ENCODE measurements around the gene PKIB.
"Not testable (repeated sequence)": the region's sequence is repeated elsewhere in the genome, so short reads cannot be mapped to it uniquely, and the experiment has no call there.

PKIB gene

GRCh38 chr6:122621638-122622037 is 11.4 kb downstream of the PKIB start:
- no peak for DNase-seq

DNA sequence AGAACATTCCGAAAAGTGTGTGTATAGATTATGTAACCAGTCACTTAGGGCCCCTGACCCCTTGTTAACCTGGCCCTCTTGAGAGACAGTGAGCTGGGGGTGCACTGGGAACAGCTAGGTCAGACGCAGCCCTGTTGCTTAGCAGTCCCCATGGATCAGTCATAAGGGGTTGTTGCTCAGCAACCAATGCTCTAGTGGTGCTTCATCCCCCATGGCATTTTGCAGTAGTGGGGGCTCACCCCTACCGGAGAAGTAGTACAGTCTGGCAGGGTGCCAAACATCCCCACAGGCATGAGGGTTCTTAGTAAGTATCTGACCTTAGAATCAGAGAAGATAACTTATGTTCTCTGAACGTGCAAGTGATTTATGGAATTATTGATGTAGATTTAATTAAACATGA is 12.3 kb downstream of the PKIB start:
- no peak for DNase-seq

- DNase-seq = no peak
Observed at GRCh38 chr6:122623279-122623678, 13.1 kb downstream of the PKIB start.

GRCh38 chr6:122624853-122625252 is 14.6 kb downstream of the PKIB start:
- DNase-seq = no peak

GRCh38 chr6:122628714-122629113 is 18.5 kb downstream of the PKIB start:
- DNase-seq = no peak

DNA sequence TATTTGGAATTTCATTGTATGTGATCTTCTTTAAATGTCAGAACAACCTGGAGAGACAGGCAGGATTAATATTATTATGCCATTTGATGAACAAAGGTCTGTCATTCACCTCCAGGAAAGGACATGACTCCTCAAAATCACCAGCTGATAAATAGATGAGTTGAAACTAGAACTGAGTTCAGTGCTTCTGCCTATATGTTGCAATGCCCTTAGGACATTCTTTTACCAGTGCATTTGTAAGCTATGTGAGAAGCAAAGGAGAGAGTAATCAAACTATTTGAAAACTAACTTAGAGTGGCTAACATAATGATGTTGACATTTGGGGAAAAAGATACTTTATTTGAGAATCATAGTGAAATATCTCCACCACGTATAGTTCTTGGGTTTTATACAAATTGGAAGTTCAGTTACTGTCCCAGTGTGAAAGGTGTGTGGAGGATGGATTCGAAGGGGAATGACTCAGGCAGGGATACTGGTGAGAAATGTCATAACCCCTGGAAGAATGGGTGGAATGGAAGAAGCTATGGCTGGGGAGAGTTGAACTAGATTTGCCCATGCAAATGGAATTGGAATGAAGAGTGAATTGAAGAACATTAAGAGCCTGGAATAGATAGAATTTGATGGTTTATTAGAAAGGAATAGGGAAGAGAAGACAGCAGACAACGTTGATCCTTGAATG is 21.5 kb downstream of the PKIB start:
- no peak for DNase-seq

DNA sequence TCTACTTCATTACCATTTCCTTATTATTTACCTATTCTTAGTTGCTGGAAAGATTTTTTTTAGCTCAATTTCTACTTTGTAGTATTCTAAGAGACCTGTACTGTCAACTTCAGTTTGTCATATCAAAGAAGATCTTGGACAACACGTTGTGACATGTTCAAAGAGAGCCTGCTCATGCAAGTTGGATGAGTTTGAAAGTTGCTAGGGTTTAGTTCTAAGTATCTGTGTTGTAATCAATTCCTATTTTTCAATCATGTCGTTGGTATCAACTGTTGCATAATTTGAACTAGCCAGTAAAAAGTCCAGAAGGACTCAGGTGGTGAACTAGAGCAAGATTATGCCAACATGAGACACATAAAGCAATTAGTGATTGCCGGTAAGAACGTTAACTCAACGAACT is 30.2 kb downstream of the PKIB start:
- no peak for DNase-seq

DNA sequence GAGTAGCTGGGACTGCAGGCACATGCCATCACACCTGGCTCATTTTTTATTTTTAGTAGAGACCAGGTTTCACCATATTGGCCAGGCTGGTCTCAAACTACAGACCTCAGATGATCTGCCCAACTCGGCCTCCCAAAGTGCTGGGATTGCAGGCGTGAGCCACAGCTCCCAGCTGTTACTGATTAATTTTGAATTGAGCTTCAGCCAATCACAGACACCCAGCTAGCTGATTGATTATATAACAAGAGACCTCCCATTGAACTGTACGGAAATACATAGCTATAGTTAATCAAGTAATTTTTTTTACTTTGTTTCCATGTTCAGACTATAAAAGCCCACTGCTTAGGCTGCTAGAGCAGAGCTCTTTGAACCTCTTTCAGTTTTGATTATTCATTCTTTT is 31.6 kb downstream of the PKIB start:
- DNase-seq = no peak

- not testable (repeated sequence) for DNase-seq
Observed at GRCh38 chr6:122642604-122643003, 32.4 kb downstream of the PKIB start.

- no peak for DNase-seq
Observed at GRCh38 chr6:122645256-122645655, 35.1 kb downstream of the PKIB start.

- DNase-seq = no peak
Observed at GRCh38 chr6:122647765-122648164, 37.6 kb downstream of the PKIB start.

- no peak for DNase-seq
Observed at GRCh38 chr6:122648726-122649125, 38.5 kb downstream of the PKIB start.

DNA sequence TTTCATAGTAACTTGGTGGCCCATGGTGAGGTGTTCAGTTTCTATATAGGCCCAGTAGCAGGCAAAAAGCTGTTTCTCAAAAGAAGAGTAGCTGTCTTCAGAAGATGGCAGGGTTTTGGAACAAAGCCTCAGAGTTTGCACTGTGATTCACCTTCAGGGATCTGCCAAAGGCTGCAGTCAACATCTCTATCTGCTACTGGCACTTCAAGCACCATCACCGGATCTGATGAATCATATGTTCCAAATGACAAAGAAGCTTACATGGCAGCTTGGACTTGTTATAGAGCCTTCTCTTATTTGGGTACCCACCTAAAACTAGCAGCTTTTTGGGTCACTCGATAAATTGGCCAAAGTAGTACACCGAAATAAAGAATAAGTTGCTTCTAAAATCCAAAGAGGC is 39.5 kb downstream of the PKIB start:
- DNase-seq = no peak

- no peak for DNase-seq
Observed at GRCh38 chr6:122650403-122650802, 40.2 kb downstream of the PKIB start.

DNA sequence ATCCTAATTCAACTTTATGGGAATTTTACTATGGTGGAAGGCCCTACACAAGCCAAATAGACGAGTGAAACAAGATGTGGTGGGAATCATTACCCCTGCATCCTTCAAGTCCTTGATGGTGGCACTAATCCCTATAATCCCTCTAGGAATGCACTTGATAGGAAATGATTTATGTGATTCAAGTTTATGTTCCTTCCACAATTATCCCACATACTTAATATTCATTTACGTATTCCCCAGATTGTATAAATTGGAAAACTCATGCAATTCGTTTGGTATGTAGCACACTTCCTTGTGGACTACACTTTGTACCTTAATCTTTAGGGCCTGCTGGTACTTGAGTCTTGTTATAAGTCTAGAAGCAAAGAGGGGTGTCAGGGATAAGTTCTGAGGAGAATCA is 40.8 kb downstream of the PKIB start:
- DNase-seq = no peak

GRCh38 chr6:122651604-122652003 is 41.4 kb downstream of the PKIB start:
- DNase-seq = no peak

DNA sequence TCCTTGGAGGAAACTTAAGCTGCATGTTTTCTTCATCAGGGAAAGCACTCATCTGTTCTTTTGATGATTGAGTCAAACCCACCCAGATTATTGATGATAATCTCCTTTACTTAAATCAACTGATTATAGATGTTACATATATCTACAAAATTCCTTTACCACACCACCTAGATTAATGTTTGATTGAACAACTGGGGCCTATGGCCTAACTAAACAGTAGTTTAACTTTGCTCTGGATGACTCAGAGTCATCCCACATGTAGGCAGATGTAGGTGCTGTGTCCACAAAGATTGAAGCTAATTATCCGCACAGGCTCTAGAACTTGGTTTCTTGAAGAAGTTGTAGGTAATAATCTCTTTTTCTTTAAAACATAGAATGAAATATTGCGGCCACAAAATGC is 42.2 kb downstream of the PKIB start:
- DNase-seq = no peak

DNA sequence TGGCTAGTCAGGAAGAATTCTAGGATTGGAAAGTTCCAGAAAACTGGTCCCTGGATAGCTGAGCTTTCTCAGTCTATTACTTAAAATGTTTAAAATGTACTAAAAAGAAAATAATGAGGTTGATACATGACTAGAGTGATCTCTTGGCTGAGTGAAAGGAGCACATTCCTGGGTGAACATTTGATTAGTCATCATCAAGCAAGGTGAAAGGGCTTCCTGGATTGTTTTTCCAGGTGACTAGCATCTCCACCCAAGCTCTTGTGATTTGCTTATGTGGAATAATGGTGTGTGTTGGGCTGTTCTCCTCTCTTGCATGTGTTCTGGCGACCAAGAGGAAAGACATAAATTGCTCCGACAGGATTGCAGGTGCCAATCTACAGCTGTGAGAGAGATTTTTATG is 42.9 kb downstream of the PKIB start:
- no peak for DNase-seq

GRCh38 chr6:122654012-122654411 is 43.8 kb downstream of the PKIB start:
- DNase-seq = no peak

DNA sequence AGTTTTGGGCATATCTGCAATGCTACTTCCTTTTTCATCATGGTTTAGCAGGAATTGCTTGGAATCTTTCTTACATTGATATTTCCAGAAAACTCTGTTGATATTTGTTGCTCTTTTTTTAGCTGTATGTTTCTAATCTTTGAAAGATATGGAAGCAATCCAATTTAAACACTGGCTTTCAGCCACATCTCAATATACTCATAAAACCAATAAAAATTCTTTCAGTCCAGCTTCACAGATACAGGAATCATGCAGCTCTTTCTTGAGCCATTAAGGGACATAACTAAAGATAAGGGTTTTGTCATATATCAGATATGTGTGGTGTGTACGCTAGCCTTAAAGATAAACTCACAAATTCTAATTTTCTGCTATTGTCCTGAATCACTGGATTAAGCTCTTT is 47.4 kb downstream of the PKIB start:
- no peak for DNase-seq

DNA sequence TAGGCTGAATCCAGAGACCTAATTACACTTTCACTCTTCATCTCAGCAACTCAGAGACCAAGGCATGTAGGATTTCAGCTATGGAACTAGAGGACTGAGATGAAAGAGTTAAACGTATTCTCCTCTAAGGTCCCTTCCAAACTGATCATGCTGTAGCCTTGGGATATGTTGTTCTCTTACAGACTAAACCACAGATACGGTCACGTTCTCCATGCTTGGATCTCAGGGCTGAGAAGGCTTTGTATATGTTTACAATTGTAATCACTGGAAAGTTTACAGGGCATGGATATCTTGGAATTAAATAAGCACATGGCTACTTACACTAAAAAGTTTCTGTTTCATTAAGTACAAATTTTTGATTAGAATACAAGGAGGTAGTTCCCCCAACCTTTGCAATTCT is 50.1 kb downstream of the PKIB start:
- no peak for DNase-seq

GRCh38 chr6:122663981-122664380 is 53.8 kb downstream of the PKIB start:
- no peak for DNase-seq

DNA sequence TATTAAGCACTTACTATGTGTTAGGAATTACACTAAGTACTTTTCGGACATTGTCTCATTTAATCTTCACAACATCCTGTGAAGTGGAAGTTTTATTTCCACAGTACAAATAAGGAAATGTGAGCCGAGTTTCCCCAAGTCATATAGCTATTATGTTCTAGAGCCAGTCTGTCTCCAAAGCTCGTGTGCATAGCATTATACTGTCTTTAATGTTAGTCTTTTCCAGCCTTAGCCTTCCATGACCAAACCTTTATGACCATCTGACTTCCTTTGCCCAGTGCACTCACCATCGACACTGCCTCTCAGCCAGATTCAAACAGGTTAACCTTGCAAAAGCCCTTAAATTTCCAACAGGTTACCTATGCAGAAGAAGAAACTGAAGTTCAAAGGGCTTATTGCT is 55.7 kb downstream of the PKIB start:
- no peak for DNase-seq

DNA sequence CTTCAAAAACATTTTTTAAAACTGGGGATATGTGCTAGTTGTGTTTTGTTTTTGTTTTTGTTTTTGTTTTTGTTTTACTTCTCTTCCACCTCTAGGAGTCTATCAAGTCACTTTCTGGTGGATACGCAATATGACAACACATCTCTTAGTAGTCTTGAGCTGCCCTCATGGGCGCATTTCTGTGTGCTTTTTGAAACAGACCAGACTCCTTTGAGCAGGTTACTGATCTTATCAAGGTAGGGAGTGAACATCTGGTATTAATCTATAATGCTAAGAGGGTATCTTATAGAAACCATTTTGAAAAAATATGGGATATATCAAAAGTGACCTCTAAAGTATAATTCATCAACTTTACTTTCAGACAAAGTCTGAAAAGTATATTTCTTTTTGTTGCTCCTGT is 56.2 kb downstream of the PKIB start:
- DNase-seq = no peak

DNA sequence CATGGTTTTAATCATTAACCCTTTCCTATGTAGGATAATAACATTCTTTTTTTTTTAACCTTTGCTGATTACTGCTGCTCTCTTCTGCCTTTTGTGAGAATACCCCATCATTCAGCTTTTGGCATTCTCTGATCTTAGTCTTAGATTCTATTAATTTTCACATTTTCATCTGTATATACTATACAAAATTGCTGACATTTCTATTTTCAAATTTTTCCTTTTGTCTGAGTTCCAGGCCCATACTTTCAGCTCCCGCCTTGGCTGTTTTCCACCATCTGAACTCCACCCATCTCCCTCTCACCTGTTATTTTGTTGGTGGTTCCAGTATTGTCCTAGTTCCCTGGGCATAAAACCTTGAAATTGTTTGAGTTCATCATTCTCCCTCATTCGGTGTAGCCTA is 59.2 kb downstream of the PKIB start:
- DNase-seq = no peak

DNA sequence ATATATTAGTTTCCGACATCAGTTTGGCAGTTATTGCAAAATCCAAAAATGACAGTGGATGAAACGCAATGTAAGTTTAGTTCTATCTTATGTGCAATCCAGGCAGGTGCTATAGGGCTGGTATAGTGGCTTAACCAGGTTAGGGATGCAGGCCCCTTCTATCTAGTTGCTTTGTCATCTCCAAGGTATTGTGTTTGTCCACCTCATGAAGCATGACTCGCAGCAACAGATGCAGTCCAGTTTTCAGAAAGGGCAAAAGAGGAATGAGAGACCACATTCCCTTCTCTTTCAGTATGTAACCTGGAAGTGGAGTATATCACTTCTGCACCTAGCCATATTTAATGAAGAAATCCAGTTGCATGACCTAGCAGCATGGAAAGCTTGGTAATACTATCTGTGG is 59.7 kb downstream of the PKIB start:
- no peak for DNase-seq

All from stimulated activated naive CD4-positive, alpha-beta T cell (primary cell).